GM20000 (cell line): Measurements from ENCODE around the gene KLHL22.
A peak's percentile ranks its signal among the peaks of the same experiment; 100 is the strongest.

Experiments used
- DNase-seq: peaks from one replicate; pipeline ENCODE4 v3.0.0; 2012; ENCODE audit warnings: low spot score
- CTCF ChIP-seq: IDR thresholded peaks from 2 replicates; pipeline ENCODE4 v1.5.1; 2012; ENCODE audit warnings: mild to moderate bottlenecking, control low read depth; ENCODE audit errors: extremely low read depth, missing control alignments

The KLHL22 gene

GRCh38 chr22:20435436-20436306 is 59.9 kb downstream of the KLHL22 start:
- DNase-seq: no peak

GRCh38 chr22:20434773-20435172 is 60.8 kb downstream of the KLHL22 start:
- no peak for TF ChIP-seq CTCF
- no peak for DNase-seq

More at GRCh38 chr22:20435436-20436306, 59.9 kb downstream of the KLHL22 start:
- no peak for TF ChIP-seq CTCF

GRCh38 chr22:20434264-20434751 is 61.3 kb downstream of the KLHL22 start:
- no peak for TF ChIP-seq CTCF
- DNase-seq: no peak

GRCh38 chr22:20433686-20434241 is 61.8 kb downstream of the KLHL22 start:
- no peak for TF ChIP-seq CTCF
- no peak for DNase-seq

GRCh38 chr22:20433191-20433590 is 62.4 kb downstream of the KLHL22 start:
- no peak for TF ChIP-seq CTCF
- no peak for DNase-seq

- no peak for TF ChIP-seq CTCF
- DNase-seq: peak; percentile 25
Observed at GRCh38 chr22:20432244-20432686, 63.3 kb downstream of the KLHL22 start.

GRCh38 chr22:20431511-20432192 is 63.9 kb downstream of the KLHL22 start:
- DNase-seq: peak; percentile 49
- no peak for TF ChIP-seq CTCF
